ENCODE data around the gene GALNT17.

GALNT17 gene

DNA sequence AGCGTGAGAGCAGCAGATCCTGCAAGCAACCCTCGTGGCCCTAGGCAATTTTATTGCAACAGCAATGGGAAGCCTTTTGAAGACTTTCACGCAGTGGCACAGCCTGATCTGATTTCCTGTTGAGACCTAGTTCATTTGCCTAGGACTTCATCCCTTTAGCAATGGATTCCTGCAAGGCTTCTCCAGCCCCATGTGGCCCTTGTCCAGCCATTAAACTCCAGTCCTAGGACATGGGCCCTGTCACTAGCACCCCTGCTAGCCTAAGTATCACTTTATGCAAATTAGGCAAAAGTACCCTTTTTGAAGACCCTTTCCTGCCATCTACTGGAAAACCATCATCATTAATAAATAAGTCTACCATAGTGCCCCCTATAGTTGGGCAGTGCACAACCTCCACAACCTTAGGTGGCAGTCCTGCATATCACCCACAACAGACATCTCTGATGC, 379.4 kb downstream of the GALNT17 start:
- DNase-seq = no peak

DNA sequence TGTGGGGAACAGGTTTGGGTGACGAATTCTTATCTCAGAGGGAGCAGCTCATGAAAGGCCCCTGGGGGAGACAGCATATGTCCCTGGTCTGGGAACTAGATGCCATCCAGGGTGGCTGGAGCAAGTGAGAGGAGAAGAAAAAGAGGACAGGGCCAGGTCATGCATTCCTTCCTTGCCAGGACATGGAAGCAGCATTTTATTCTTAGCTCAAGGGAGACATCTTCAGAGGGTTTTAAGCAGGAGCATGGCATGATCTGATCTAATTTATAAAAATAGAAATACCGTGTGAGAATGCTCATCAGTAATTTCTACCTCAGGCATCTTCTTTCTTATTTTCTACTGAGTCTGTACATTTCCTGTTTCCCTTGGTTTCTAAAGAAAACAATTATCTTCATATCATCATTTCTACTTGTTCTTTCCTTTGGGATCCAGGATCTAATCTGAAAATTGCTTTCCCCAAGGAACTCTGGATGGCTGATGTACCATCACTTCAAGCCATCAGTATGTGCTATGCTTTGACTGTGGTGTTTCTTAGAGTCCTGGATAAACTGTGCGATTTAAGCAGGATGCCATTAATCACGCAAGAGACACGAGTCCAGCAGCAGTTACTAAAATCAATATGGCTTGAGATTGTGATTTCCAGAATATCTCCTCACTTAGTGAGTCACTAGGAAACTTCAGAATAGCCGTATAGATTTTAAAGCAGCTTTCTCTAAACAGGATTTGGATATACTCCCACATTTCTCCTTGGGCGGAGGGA, 386.2 kb downstream of the GALNT17 start:
- DNase-seq = no peak

DNA sequence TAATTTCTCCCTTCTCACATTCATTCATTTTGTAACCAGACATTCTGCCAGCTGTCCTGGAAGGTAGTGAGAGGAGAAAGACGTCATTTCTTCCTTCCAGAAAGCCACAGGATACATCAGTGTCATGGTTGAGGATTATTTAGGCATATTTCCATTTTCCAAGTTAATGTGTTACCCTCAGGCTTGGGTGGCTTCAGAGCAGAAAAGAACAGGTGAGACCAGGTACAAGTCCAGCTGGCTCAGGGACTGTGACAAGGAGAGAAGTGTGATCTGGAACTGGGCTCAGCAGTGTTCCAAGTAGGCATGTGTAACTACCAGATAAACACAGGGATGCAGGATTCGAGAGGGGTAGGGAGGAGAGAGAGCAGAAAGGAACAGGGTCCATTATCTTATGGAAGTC, 386.9 kb downstream of the GALNT17 start:
- no peak for DNase-seq

DNA sequence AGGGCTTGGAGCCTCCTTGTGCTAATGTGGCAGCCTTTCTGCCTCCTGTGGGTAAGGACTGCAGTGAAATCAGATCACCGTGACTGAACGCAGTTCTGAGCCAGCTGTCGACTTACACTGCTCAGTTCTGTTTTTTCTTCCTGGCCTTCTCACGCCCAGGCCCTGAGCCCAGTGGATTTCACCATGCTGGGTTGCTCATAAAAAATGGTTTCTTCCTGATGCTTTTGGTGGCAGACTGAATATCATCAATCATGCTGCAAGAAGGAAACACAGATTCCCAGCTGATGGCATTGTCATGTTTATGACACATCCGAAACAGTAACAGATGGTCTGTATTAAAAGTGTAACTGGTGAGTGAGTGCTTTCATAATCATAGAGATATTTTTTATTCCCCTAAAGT, 389.6 kb downstream of the GALNT17 start:
- DNase-seq = no peak

DNA sequence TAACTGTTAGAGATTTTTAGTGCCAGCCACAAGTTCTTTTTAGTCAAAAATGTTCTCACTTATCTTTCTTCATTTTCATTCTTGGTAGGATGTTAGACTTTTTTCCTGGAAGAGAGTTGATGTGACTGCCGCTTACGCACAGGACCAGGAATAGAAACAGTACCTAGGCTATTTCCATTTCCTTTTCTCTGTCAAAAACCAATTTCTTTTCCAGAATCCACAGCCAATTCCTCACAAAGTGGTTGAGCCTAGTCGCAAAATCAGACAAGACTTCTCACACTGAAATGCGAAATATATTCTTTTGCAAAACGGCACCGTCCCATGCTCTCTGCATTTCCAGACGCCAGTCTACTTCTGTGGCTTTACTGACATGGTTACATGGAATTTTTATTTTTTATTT, 394.2 kb downstream of the GALNT17 start:
- no peak for DNase-seq

DNA sequence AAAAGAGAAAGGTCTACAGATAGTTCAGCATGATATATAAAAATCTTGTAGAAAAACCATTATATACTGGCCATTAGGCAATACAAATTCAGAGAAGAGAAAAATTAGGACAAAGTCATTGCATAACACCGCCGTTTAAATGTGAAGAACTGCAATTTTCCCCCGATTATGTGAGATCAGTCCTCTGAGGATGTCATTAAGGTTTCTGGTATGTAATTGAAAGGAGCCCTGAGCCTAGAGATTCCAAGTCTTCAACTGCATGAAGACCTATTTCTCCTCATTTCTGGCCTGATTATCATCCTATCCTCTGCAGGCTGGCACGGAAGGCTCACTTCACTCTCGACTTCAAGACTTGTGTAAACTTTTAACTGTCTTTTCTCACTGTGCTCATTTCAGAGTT, 395.3 kb downstream of the GALNT17 start:
- DNase-seq = no peak

DNA sequence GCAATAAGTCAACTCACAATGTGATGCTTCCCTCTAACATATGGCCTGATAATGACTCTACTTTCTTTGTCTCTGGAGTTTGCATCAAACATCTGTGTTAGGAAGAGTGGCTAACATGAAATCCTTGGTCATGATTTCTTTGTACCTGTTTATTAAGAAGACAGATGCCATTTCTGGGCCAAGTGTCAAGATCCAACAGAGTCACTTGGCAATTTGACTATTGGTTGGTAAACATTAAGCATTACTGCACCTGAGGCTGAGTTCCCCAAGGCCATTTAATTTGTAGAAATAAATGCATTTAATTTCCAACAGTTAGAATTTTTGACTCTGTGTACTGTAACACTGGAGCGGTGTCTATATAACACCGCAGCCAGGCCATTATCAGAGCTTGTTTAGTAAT, 403.7 kb downstream of the GALNT17 start:
- no peak for DNase-seq

DNA sequence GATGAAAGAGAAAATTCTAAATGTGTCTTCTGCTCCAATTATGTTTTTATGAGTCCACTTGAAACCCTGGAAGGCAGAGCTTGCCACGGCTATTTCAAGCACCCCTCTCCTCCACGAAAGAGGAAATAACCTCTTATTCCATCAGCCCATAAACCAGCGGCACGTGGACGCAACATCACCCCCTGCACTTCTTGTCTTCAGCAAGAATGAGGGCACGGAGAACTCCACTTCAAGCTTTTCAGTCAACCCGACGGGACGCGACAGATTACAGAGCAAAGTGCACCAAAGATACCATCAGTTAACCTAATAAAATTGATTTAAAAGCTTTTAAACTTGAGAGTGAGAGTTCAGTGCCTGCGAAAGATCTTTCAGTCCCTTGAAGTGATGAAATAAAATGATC, 406.3 kb downstream of the GALNT17 start:
- no peak for DNase-seq

DNA sequence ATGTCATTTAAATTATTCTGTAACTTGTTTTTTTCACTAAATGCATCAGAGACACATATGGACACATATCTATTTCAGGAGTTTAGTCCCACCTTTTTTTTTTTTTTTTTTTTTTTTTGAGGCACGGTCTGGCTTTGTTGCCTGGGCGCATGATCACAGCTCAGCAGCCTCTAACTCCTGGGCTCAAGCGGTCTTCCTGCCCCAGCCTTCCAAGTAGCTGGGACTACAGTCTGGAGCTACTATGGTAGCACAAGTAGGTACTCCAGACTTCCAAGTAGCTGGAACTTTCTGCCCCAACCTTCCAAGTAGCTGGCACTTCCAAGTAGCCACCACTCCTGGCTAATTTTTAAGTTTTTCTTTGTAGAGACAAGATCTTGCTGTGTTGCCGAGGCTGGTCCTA, 407.7 kb downstream of the GALNT17 start:
- no peak for DNase-seq

DNA sequence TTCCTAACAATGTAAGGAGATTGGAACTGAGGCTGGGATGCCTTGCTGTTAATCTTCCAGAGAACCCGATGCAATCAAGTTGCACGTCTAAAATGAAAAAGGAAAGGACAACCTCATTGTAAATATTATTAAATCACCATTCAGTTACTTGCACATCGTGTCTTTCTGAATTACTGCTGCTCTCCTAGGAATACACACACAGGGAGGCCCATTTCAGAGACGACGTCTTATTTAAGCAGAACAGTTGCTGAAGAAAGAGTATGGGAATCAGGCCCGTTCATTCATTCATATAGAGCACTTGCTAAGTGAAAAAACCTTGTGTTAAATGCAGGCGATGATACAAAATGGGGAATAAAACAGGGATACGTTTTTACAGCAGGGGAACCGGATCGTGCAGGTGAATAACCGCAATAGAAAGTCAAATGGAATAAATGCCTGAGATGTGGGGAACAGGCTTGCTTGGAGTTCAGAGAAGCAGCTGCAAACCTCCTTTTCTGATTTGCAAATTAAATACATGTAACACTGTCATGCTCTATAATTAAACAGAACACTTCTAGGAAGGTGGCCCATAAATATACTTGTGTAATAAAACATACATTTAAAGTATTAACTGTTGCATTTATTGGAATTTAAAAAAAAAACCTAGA, 409.9 kb downstream of the GALNT17 start:
- DNase-seq = no peak

DNA sequence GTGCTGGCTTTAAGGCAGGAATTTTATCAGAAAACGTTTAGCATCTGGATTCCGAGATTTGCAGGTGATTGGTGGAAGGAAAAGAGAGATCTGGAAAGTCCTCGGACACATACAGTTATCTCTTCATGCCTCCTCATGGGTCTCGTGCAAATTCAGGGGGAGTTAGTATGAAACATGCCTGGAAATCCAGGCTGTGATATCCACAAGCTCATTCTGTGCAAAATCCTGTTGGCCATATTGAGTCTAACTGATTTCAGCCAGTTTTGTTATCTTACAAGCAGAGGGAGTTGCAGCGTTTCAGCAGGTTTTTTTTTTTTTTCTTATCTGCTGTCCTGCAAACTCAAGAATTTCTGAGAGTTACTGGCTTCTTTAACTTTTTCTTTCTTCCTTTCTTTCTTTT, 411.5 kb downstream of the GALNT17 start:
- no peak for DNase-seq

DNA sequence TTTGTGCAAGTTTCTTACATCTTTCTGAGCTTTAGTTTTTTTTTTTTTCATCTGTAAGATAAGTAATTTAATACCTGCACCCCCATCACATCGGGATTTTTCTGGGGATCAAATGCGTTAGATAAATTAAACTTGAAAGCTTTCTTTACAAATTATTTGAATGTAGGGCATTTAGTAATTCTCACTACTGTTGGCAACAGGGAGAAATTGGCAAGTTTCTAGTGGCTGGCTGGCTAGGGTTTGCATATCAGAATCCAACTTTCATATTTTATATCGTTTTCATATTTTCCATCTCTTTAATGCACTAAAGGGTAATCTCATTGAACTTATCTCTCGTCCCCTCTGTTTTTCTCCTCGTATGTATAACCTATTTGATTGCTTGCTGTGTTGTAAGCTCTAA, 412.9 kb downstream of the GALNT17 start:
- DNase-seq = no peak

DNA sequence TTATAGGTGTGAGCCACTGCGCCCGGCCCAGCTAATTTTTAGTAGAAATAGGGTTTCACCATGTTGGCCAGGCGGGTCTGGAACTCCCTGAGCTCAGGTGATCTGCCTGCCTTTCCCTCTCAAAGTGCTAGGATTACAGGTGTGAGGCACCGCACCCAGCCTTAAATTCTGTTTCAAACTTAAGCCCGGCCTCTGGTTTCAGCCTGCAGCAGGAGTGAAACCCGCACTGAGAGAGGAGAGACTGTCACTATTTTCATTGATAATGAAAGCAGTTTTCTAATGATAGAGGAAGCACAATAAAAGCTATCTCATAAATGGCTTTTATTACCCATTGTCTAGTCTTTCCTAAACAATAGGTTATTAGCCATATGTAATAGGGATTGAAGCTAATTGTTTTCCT, 415.5 kb downstream of the GALNT17 start:
- DNase-seq = no peak

DNA sequence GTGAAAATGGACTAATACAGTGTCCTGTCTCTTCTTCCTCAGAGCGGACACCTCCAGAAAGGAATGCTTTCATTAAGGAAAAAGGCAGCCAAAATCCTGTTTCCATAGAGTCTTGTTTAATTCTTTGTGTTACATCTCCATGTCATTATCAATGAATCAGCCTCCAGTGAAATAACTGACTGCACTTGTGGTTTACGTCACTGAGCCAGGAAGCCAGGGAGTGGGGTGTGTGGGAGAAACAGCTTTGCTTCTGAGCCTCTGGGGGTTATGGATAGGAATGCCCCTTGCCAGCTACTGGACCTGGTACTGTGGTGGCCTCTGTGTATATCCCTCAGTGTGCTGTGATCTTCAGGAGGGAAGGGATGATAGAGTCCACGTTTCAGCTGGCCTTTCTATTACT, 416.8 kb downstream of the GALNT17 start:
- no peak for DNase-seq

DNA sequence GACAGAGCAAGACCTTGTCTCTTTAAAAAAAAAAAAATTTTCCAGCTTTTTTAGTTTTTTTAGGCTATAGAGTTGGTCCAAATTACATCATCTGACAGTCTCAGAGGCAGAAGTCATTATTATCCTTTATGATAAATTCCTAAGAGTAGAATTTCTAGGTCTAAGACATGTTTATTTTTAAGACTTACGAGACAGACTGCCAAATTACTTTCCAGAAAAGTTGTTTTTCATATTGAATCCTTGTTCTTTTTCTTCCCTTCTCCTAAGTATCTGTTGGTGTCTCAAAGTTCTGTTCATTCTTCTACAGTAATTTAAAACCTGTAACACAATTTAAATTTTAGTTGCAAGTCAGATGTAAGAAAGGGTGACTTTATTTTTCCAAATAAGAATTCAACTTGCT, 421.4 kb downstream of the GALNT17 start:
- DNase-seq = no peak

DNA sequence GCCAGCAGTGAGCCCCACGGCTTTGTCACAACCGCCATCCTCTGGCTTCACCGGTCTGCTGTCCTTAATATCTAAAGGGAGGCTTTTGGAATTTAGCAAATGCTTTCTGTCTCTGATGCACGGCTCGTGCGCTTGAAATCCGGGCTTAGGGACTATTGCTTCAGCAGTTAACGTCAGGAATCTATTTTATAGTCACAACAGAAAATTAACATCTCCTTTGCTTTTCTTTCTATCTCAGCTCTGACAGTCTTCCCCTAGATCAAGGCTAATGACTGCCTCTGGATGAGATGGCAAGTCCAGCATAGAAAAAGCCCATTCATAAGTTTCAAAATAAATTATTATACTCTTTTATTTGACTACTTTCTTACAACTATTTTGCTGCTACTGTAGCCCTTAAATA, 423.8 kb downstream of the GALNT17 start:
- no peak for DNase-seq

DNA sequence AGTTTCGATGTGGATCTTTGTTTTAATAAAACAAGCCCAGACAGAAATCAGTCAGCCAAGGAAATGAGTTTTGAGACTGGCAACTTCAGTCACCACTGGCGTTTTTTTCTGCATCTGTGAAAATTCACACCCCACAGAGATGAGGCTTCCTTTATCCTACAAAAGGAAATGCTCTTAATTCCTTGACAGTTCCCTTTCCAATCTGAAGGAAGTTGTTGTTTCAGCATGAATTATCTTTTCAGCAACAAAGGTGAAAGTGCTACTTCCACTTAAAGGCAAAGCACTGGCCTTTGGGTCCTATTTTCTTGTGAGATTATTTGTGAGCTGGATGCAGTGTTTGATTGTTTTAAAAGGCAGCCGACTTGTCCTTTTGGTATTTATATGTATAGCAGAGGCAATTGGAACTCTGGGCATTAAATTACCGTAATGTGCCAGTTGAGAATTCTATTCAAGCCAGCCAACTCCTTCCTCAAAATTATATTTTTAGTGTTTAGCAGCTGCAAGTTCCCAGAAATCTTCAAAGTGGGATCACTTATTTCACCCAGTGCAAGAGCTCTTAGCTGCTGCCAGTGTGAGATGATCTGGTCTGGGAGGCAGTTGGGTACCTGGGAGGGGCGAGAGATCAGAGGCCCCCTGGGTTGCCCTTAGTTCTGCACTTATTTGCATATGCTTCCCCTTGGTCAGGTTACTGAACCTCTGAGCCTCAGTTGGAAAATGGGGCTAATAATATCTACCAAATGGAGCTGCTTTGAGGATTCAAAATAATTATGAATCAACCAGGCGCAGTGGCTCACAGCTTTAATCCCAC, 427.1 kb downstream of the GALNT17 start:
- DNase-seq = no peak

DNA sequence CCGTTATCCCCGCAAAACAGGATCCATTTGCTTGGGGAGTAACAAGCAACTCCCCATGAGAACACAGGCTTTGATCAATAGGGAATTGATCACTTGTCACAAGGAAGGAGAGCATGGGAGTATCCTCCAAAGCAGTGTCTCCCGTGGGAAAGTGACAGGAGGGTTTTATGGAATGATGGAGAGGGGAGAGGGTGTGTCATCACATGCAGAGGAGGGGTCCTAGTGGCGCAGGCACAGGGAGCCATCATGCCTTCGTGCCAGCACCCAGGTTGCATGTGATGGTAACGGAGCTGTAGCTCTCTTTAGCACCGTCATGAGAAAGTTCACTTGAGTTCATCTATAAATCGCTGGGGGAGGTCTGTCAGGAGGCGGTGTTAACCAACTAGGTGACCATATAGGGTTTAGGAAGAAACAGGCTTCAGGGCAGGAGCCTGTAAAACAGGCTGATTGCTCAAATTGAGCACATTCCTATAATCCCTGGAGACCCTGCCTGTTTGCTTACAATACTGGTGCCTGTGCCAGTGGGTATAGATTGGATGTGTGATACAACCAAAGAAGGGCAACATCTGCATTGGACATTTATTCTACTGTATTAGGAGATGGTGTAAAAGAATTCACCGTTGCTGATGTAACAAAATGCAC, 428.5 kb downstream of the GALNT17 start:
- DNase-seq = no peak

DNA sequence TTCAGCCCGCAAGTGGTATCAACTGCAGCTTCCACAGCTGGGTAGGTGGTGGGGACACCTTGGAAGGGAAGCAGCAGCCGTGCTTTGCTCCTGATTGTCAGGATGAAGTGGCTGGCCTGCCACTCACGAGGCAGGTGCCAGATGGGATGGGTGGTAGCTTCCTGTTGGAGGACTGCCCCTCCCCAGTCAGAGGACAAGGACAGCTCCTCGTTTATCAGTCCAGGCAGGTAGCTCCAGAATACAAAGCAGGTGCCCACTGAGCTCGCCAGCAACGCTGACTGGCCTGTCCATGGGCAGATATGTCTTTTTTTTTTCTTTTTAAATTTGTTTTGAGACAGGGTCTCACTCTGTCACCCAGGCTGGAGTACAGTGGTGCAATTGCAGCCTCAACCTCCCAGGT, 431.3 kb downstream of the GALNT17 start:
- no peak for DNase-seq

DNA sequence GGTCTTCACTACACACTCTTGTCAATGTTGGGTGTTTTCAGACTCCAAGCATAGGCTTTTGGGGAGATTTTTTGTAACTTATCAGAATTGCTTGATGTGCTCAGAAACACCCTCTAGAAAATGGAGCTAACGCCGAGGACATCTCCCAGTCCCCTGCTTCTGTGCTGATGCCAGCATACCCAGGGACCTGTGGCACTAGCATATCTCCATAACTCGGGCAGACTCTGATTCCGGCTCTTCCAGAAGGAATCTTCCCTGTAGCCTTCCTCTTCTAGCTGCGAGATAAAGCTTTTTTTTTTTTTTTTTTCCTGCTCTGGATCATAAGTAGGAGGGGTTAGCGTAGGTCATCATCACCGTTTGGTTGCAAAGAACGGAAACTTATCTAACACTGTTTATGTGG, 434.4 kb downstream of the GALNT17 start:
- no peak for DNase-seq

DNA sequence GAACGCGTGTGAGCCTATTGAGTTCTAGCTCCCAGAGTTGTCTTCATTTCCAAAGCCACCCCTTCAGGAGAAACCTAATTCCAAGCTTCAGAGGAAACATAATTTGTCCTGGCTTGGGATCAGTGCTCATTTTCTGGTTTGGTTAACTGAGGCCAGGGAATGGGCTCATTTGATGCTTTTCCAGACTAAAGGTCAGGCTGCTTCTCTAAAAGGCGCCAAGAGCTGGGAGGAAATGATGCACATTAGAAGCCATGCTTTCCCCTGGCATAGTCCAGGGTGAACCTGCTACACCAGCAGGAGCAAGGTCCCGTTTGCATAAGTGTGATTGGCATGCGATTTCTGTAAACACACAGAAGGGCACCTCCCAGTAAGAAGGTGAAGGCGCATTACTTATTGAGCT, 435.0 kb downstream of the GALNT17 start:
- DNase-seq = no peak

DNA sequence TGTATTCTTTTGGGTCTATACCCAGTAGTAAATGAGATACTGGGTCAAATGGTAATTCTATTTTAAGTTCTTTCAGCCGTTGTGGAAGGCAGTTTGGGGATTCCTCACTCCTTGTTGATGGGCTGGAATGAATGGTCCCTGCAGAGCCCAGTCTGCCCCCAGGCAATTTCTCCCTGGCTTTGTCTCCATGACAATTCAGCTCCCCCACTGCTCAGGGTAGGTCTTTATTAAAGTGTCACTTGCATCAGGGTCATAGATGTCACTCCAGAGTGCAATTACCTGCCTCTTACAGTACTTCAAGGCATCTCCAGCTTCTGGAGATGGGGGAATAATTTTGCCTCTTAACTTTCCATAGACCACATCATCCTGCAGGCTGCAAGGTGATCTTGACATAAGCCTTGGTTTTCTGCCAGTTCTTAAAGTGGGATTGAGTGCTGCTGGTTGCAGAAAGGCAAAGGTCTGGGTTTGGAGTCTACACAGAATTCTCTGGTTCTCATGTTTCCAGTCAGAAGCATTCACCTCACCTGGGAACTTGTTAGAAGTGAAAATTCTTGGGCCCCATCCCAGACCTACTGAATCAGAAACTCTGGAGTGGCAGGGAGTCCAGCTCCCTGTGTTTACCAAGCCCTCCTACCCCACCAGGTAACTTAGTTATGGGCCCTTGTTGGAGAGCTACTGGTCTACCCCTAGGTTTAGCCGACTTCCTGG, 442.4 kb downstream of the GALNT17 start:
- no peak for DNase-seq

DNA sequence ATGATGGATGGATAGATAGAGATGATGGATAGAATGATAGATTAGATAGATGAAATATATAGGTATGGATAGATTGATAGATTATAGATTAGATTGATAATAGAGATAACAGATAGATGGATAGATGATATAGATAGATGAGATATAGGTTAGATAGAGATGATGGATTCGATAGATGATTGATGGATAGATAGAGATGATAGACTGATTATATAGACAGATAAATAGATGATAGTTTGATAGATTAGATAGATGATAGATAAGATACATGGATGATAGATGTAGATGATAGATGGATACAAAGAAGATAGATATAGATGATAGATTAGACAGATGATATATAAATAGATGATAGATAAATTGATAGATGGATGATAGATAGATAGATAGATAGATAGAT, 448.1 kb downstream of the GALNT17 start:
- DNase-seq = no peak

Data from CD4-positive, alpha-beta T cell treated with Interferon gamma for 1 hour (primary cell).